KMS-11 (cell line): ENCODE measurements around the gene SAMM50.

Experiments
- H2AFZ ChIP-seq: fragments of 200-600 bp; sonication (generic); 2 replicates; pipeline ENCODE4 v1.6.1; 2016; ENCODE audit warnings: antibody characterized with exemption, mixed run types, low read depth
- H3K27ac ChIP-seq: fragments of 200-600 bp; sonication (generic); 2 replicates; pipeline ENCODE4 v1.6.1; 2016; ENCODE audit warnings: mild to moderate bottlenecking, mixed run types
- H3K27me3 ChIP-seq: fragments of 200-600 bp; sonication (generic); 2 replicates; pipeline ENCODE4 v1.6.1; 2017; ENCODE audit warnings: mild to moderate bottlenecking, low read depth, mixed run types, moderate library complexity; ENCODE audit not compliant: insufficient read depth
- H3K36me3 ChIP-seq: fragments of 200-600 bp; sonication (generic); 2 replicates; pipeline ENCODE4 v1.6.1; 2017; ENCODE audit warnings: mild to moderate bottlenecking, mixed run types; ENCODE audit not compliant: insufficient read depth
- H3K4me1 ChIP-seq: fragments of 200-600 bp; sonication (generic); 2 replicates; pipeline ENCODE4 v1.6.1; 2016; ENCODE audit warnings: mild to moderate bottlenecking, low read depth, mixed run types; ENCODE audit not compliant: poor library complexity, severe bottlenecking
- H3K4me2 ChIP-seq: fragments of 200-600 bp; sonication (generic); 2 replicates; pipeline ENCODE4 v1.7.0; 2016; ENCODE audit warnings: mild to moderate bottlenecking, mixed run types
- H3K4me3 ChIP-seq: fragments of 200-600 bp; sonication (generic); IDR thresholded peaks from 2 replicates; pipeline ENCODE4 v1.6.1; 2017; ENCODE audit warnings: low read depth, low read length, mixed read lengths; ENCODE audit not compliant: insufficient read depth
- H3K79me2 ChIP-seq: fragments of 200-600 bp; sonication (generic); 2 replicates; pipeline ENCODE4 v1.6.1; 2016; ENCODE audit warnings: low read depth, mixed run types; ENCODE audit not compliant: insufficient read depth
- H3K9ac ChIP-seq: fragments of 200-600 bp; sonication (generic); 2 replicates; pipeline ENCODE4 v1.6.1; 2016; ENCODE audit warnings: mild to moderate bottlenecking, mixed run types
- H4K20me1 ChIP-seq: fragments of 200-600 bp; sonication (generic); 2 replicates; pipeline ENCODE4 v1.6.1; 2016; ENCODE audit warnings: mild to moderate bottlenecking, mixed run types; ENCODE audit not compliant: insufficient read depth
- CTCF ChIP-seq: fragments of 200-600 bp; sonication (generic); conservative IDR thresholded peaks from 2 replicates; pipeline ENCODE4 v1.6.1; 2017; ENCODE audit warnings: low read depth, mild to moderate bottlenecking, antibody characterized with exemption, low read length, moderate library complexity, mixed read lengths

SAMM50 gene

GRCh38 chr22:44032126-44032730 is 77.0 kb downstream of the SAMM50 start:
- Histone ChIP-seq H4K20me1 (no peaks in the 10 kb centered on the region), H3K9ac (no peak overlapping the region), H3K4me1 (no peaks in the 10 kb centered on the region), H3K27me3 (no peaks in the 10 kb centered on the region), H2AFZ (no peak overlapping the region), H3K4me2 (no peak overlapping the region), H3K79me2 (no peaks in the 10 kb centered on the region; the same call in 1 of the 2 replicates), H3K36me3 (no peaks in the 10 kb centered on the region), H3K27ac (no peak overlapping the region), H3K4me3 (no peak overlapping the region)
- TF ChIP-seq CTCF, result no peak

- Histone ChIP-seq H4K20me1 (no peaks in the 10 kb centered on the region), H3K4me2 (no peak overlapping the region), H3K27me3 (no peaks in the 10 kb centered on the region), H2AFZ (no peak overlapping the region), H3K4me1 (no peaks in the 10 kb centered on the region), H3K9ac (no peak overlapping the region), H3K79me2 (no peaks in the 10 kb centered on the region; the same call in 1 of the 2 replicates), H3K27ac (no peak overlapping the region), H3K36me3 (no peaks in the 10 kb centered on the region), H3K4me3 (no peak overlapping the region)
- TF ChIP-seq CTCF, result no peak
These were observed 78.0 kb downstream of the SAMM50 start for GRCh38 chr22:44033287-44033686.

GRCh38 chr22:44033694-44034093 is 78.5 kb downstream of the SAMM50 start:
- no peak overlapping the region for H3K9ac ChIP-seq
- no peak overlapping the region for H3K4me3 ChIP-seq
- no peak for TF ChIP-seq CTCF
- H3K79me2 ChIP-seq, result no peaks in the 10 kb centered on the region; the same call in 1 of the 2 replicates
- H2AFZ ChIP-seq, result no peak overlapping the region
- no peak overlapping the region for H3K4me2 ChIP-seq
- no peak overlapping the region for H3K27ac ChIP-seq
- no peaks in the 10 kb centered on the region for H3K36me3 ChIP-seq
- H3K27me3 ChIP-seq, result no peaks in the 10 kb centered on the region
- no peaks in the 10 kb centered on the region for H4K20me1 ChIP-seq
- H3K4me1 ChIP-seq, result no peaks in the 10 kb centered on the region

- Histone ChIP-seq H3K27me3 (no peaks in the 10 kb centered on the region), H4K20me1 (no peaks in the 10 kb centered on the region), H3K79me2 (no peaks in the 10 kb centered on the region), H3K27ac (no peak overlapping the region), H3K4me1 (no peaks in the 10 kb centered on the region), H3K4me2 (no peak overlapping the region), H3K4me3 (no peak overlapping the region), H3K36me3 (no peaks in the 10 kb centered on the region), H2AFZ (no peak overlapping the region), H3K9ac (no peak overlapping the region)
- TF ChIP-seq CTCF, result no peak
These were observed 82.5 kb downstream of the SAMM50 start for GRCh38 chr22:44037519-44038375.
